ENCODE measurements around the gene TAF11L13.

GRCh38 chr5:17655921-17656320 is 24.0 kb downstream of the TAF11L13 start:
- TF ChIP-seq TAF1 (IDR thresholded peaks at IDR 0.05; ENCODE audit: low read depth, low read length) (no peak), POLR2AphosphoS5 (IDR thresholded peaks at IDR 0.05; ENCODE audit: low read depth, low read length) (no peak), POLR2A (IDR thresholded peaks at IDR 0.05; ENCODE audit: low read depth, low read length) (no peak), SPI1 (IDR thresholded peaks at IDR 0.05; ENCODE audit: low read depth, low read length) (no peak), POU2F2 (IDR thresholded peaks at IDR 0.05; ENCODE audit: low read depth, low read length) (no peak), PAX5 (IDR thresholded peaks at IDR 0.05; ENCODE audit: insufficient read depth, low read length, severe bottlenecking) (no peak)

Measured in GM12891 (cell line).